ENCODE data around the gene ADCY2. TPM values are rescaled to one million over a fixed set of nuclear protein-coding genes. Genes with fewer than 3 reads are reported as not detected.

The ADCY2 gene
- polyA plus RNA-seq, 1 donor (not counting 4 experiments of a cell fraction or from before 2014, with no cell fraction given), result 0.13 TPM

DNA sequence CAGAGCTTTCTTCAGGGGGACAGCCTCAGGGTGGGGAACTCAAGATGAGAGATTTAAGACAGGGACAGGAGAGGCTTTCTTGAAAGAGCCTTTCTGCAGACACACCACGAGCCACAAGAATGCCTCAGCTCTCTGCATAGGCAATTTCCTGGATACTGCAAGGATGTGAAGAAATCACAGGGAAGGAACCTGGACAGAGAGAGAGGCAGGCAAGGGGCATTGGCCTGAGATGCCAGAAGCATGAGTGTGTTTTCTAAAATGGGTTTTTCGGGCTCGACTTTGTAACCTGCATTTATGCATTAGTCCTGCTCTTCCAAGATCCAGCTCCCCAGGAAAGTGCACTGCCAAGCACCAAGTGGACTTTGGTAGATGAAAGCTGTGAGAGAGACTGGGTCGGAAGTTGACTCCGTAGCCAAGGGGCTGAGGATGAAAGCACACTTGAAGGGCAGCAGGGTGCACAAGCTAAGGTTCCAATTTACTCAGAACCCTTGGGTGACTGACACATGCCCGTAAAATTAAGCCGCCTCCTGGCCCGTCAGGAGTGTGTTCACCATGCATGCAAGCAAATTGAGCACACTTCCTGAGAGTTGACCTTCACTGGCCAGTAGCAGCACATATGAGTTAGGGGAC is 364.1 kb downstream of the ADCY2 start:
- no peak for DNase-seq (ENCODE audit: low read depth, low spot score)
- Histone ChIP-seq H3K36me3 (ENCODE audit: control insufficient read depth in 2 of 2, extremely low read depth in 1 of 2, insufficient read depth in 2 of 2, low read length in 2 of 2) (no peaks in the 10 kb centered on the region), H4K20me1 (ENCODE audit: control insufficient read depth, extremely low read depth, insufficient read depth, low read length) (no peaks in the 10 kb centered on the region), H3K9me3 (ENCODE audit: control insufficient read depth, low read depth, low read length) (no peaks in the 10 kb centered on the region), H3K4me2 (ENCODE audit: control insufficient read depth, extremely low read depth, insufficient read depth, low read depth, low read length) (no peak overlapping the region), H3K9me1 (ENCODE audit: control insufficient read depth, extremely low read depth, insufficient read depth, low read length) (no peaks in the 10 kb centered on the region), H3K4me1 (ENCODE audit: control insufficient read depth, extremely low read depth, insufficient read depth, low read length) (no peaks in the 10 kb centered on the region), H3K4me3 (ENCODE audit: control insufficient read depth in 2 of 3, extremely low read depth in 1 of 3, insufficient read depth in 2 of 3, low read depth in 1 of 3, low read length in 3 of 3) (no peak overlapping the region), H2AFZ (ENCODE audit: control insufficient read depth, low read length) (no peak overlapping the region), H3K79me2 (ENCODE audit: control insufficient read depth, insufficient read depth, low read length) (no peaks in the 10 kb centered on the region), H3K27ac (ENCODE audit: control insufficient read depth, insufficient read depth, low read length) (no peak overlapping the region), H3K9ac (ENCODE audit: control insufficient read depth, extremely low read depth, insufficient read depth, low read length) (no peak overlapping the region), H3K27me3 (ENCODE audit: control insufficient read depth, extremely low read depth, insufficient read depth, low read length) (no peaks in the 10 kb centered on the region)
- TF ChIP-seq CTCF (optimal IDR thresholded peaks at IDR 0.05 in 1 of 3, IDR thresholded peaks at IDR 0.05 in 1 of 3, conservative IDR thresholded peaks at IDR 0.05 in 1 of 3; ENCODE audit: extremely low read depth in 1 of 3, insufficient read depth in 2 of 3, low read length in 3 of 3), result no peak
- TF ChIP-seq EZH2 (IDR thresholded peaks at IDR 0.05; ENCODE audit: low read length), result no peak
- FAIRE-seq, result no peak
- dilution Hi-C loops (cut with MboI; ENCODE audit: extremely low pct_ligation_motif_present, low sequenced_read_pairs), result no loop called here

GRCh38 chr5:7762267-7762666 is 366.3 kb downstream of the ADCY2 start:
- no peaks in the 10 kb centered on the region for H3K4me1 ChIP-seq (ENCODE audit: control insufficient read depth, extremely low read depth, insufficient read depth, low read length)
- no peak overlapping the region for H2AFZ ChIP-seq (ENCODE audit: control insufficient read depth, low read length)
- no peaks in the 10 kb centered on the region for H4K20me1 ChIP-seq (ENCODE audit: control insufficient read depth, extremely low read depth, insufficient read depth, low read length)
- H3K9me1 ChIP-seq (ENCODE audit: control insufficient read depth, extremely low read depth, insufficient read depth, low read length), result no peaks in the 10 kb centered on the region
- H3K4me2 ChIP-seq (ENCODE audit: control insufficient read depth, extremely low read depth, insufficient read depth, low read depth, low read length), result no peak overlapping the region
- H3K27me3 ChIP-seq (ENCODE audit: control insufficient read depth, extremely low read depth, insufficient read depth, low read length), result no peaks in the 10 kb centered on the region
- dilution Hi-C loops (cut with MboI; ENCODE audit: extremely low pct_ligation_motif_present, low sequenced_read_pairs), result no loop called here
- no peak overlapping the region for H3K9ac ChIP-seq (ENCODE audit: control insufficient read depth, extremely low read depth, insufficient read depth, low read length)
- FAIRE-seq (no peak), DNase-seq (ENCODE audit: low read depth, low spot score) (no peak)
- no peaks in the 10 kb centered on the region for H3K9me3 ChIP-seq (ENCODE audit: control insufficient read depth, low read depth, low read length)
- TF ChIP-seq CTCF (optimal IDR thresholded peaks at IDR 0.05 in 1 of 3, IDR thresholded peaks at IDR 0.05 in 1 of 3, conservative IDR thresholded peaks at IDR 0.05 in 1 of 3; ENCODE audit: extremely low read depth in 1 of 3, insufficient read depth in 2 of 3, low read length in 3 of 3) (peak in 2 of 3 experiments; percentile 11 to 34), EZH2 (IDR thresholded peaks at IDR 0.05; ENCODE audit: low read length) (no peak)
- H3K27ac ChIP-seq (ENCODE audit: control insufficient read depth, insufficient read depth, low read length), result no peak overlapping the region
- H3K36me3 ChIP-seq (ENCODE audit: control insufficient read depth in 2 of 2, extremely low read depth in 1 of 2, insufficient read depth in 2 of 2, low read length in 2 of 2), result no peaks in the 10 kb centered on the region
- H3K79me2 ChIP-seq (ENCODE audit: control insufficient read depth, insufficient read depth, low read length), result no peaks in the 10 kb centered on the region
- H3K4me3 ChIP-seq (ENCODE audit: control insufficient read depth in 2 of 3, extremely low read depth in 1 of 3, insufficient read depth in 2 of 3, low read depth in 1 of 3, low read length in 3 of 3), result no peak overlapping the region

Data from keratinocyte (primary cell).